ENCODE data around the gene PTPN1.

Gene PTPN1

GRCh38 chr20:50574108-50574507 is 63.9 kb downstream of the PTPN1 start:
- Histone ChIP-seq H3K9me2 (replicated peaks; ENCODE audit: low read depth, low read length) (no peaks in the 10 kb centered on the region), H3K4me3 (ENCODE audit: low read length, poor library complexity, severe bottlenecking) (no peak overlapping the region), H3F3A (ENCODE audit: low read depth) (no peaks in the 10 kb centered on the region), H3K79me2 (ENCODE audit: insufficient read depth, low read length) (peaks cover 7% of the 10 kb centered on the region; the same call in 1 of the 2 replicates), H3K4me2 (ENCODE audit: low read depth, low read length, poor library complexity, severe bottlenecking) (no peak overlapping the region), H2AFZ (ENCODE audit: low read length) (no peak overlapping the region), H3K9ac (ENCODE audit: low read depth, low read length, poor library complexity, severe bottlenecking) (no peak overlapping the region), H4K20me1 (ENCODE audit: insufficient read depth, low read length, poor library complexity, severe bottlenecking) (no peaks in the 10 kb centered on the region), H3K27me3 (ENCODE audit: insufficient read depth, low read length, poor library complexity, severe bottlenecking) (no peaks in the 10 kb centered on the region), H3K9me3 (ENCODE audit: insufficient read depth, low read depth, low read length) (no peaks in the 10 kb centered on the region), H3K36me3 (ENCODE audit: insufficient read depth, low read length) (peaks cover 57% of the 10 kb centered on the region; the same call in 1 of the 2 replicates), H3K4me1 (ENCODE audit: insufficient read depth, low read length, poor library complexity, severe bottlenecking) (peaks cover 14% of the 10 kb centered on the region)
- no peak for TF ChIP-seq CTCF (conservative IDR thresholded peaks at IDR 0.05; ENCODE audit: low read length)
- TF ChIP-seq EZH2phosphoT487 (IDR thresholded peaks at IDR 0.05; ENCODE audit: borderline replicate concordance), result no peak

- no peak overlapping the region for H3K4me3 ChIP-seq (ENCODE audit: low read length, poor library complexity, severe bottlenecking)
- no peak overlapping the region for H3K4me2 ChIP-seq (ENCODE audit: low read depth, low read length, poor library complexity, severe bottlenecking)
- H4K20me1 ChIP-seq (ENCODE audit: insufficient read depth, low read length, poor library complexity, severe bottlenecking), result no peaks in the 10 kb centered on the region
- H3K27me3 ChIP-seq (ENCODE audit: insufficient read depth, low read length, poor library complexity, severe bottlenecking), result no peaks in the 10 kb centered on the region
- no peak overlapping the region for H2AFZ ChIP-seq (ENCODE audit: low read length)
- H3K9me2 ChIP-seq (replicated peaks; ENCODE audit: low read depth, low read length), result no peaks in the 10 kb centered on the region
- TF ChIP-seq CTCF (conservative IDR thresholded peaks at IDR 0.05; ENCODE audit: low read length), result no peak
- TF ChIP-seq EZH2phosphoT487 (IDR thresholded peaks at IDR 0.05; ENCODE audit: borderline replicate concordance), result no peak
- peaks cover 59% of the 10 kb centered on the region; the same call in 1 of the 2 replicates for H3K36me3 ChIP-seq (ENCODE audit: insufficient read depth, low read length)
- H3F3A ChIP-seq (ENCODE audit: low read depth), result no peaks in the 10 kb centered on the region
- H3K9me3 ChIP-seq (ENCODE audit: insufficient read depth, low read depth, low read length), result no peaks in the 10 kb centered on the region
- peaks cover 12% of the 10 kb centered on the region for H3K4me1 ChIP-seq (ENCODE audit: insufficient read depth, low read length, poor library complexity, severe bottlenecking)
- peaks cover 7% of the 10 kb centered on the region; the same call in 1 of the 2 replicates for H3K79me2 ChIP-seq (ENCODE audit: insufficient read depth, low read length)
- no peak overlapping the region for H3K9ac ChIP-seq (ENCODE audit: low read depth, low read length, poor library complexity, severe bottlenecking)
Measured at GRCh38 chr20:50574586-50574985, 64.4 kb downstream of the PTPN1 start.

- no peaks in the 10 kb centered on the region for H3K9me3 ChIP-seq (ENCODE audit: insufficient read depth, low read depth, low read length)
- no peak overlapping the region for H3K4me3 ChIP-seq (ENCODE audit: low read length, poor library complexity, severe bottlenecking)
- no peaks in the 10 kb centered on the region for H3K9me2 ChIP-seq (replicated peaks; ENCODE audit: low read depth, low read length)
- no peak overlapping the region for H3K9ac ChIP-seq (ENCODE audit: low read depth, low read length, poor library complexity, severe bottlenecking)
- H2AFZ ChIP-seq (ENCODE audit: low read length), result no peak overlapping the region
- H3K27me3 ChIP-seq (ENCODE audit: insufficient read depth, low read length, poor library complexity, severe bottlenecking), result no peaks in the 10 kb centered on the region
- TF ChIP-seq CTCF (conservative IDR thresholded peaks at IDR 0.05; ENCODE audit: low read length) (peak; percentile 70), EZH2phosphoT487 (IDR thresholded peaks at IDR 0.05; ENCODE audit: borderline replicate concordance) (no peak)
- no peak overlapping the region for H3K4me2 ChIP-seq (ENCODE audit: low read depth, low read length, poor library complexity, severe bottlenecking)
- no peaks in the 10 kb centered on the region for H4K20me1 ChIP-seq (ENCODE audit: insufficient read depth, low read length, poor library complexity, severe bottlenecking)
- H3K36me3 ChIP-seq (ENCODE audit: insufficient read depth, low read length), result peaks cover 71% of the 10 kb centered on the region; the same call in 1 of the 2 replicates
- no peaks in the 10 kb centered on the region for H3K4me1 ChIP-seq (ENCODE audit: insufficient read depth, low read length, poor library complexity, severe bottlenecking)
- peaks cover 7% of the 10 kb centered on the region; the same call in 1 of the 2 replicates for H3K79me2 ChIP-seq (ENCODE audit: insufficient read depth, low read length)
- H3F3A ChIP-seq (ENCODE audit: low read depth), result no peaks in the 10 kb centered on the region
Measured at GRCh38 chr20:50575865-50576720, 65.9 kb downstream of the PTPN1 start.
